ENCODE results near the gene CXCL1. TPM values are rescaled to one million over a fixed set of nuclear protein-coding genes. Genes with fewer than 3 reads are reported as not detected.

CXCL1 gene
- total and polyA plus RNA-seq, 2 experiments from 2014 or later: 9.6 to 28.8 TPM

GRCh38 chr4:73852771-73853170 is 16.4 kb upstream of the CXCL1 start:
- no peaks in the 10 kb centered on the region for H3K9me2 ChIP-seq (replicated peaks; ENCODE audit: insufficient read depth)
- no peak for DNase-seq (ENCODE audit: low spot score)
- H3K27me3 ChIP-seq: peaks cover 27% of the 10 kb centered on the region
- H2AFZ ChIP-seq: no peak overlapping the region
- no peaks in the 10 kb centered on the region for H3K36me3 ChIP-seq (replicated peaks; ENCODE audit: insufficient read depth, low read depth)
- no peaks in the 10 kb centered on the region for H4K20me1 ChIP-seq (ENCODE audit: insufficient read depth, poor library complexity, severe bottlenecking)
- no peaks in the 10 kb centered on the region for H3K9me3 ChIP-seq (ENCODE audit: low read depth)
- H3K4me2 ChIP-seq: no peak overlapping the region
- no peaks in the 10 kb centered on the region for H3K79me2 ChIP-seq
- TF ChIP-seq EZH2 (IDR thresholded peaks at IDR 0.05; ENCODE audit: borderline replicate concordance): no peak
- TF ChIP-seq EZH2phosphoT487 (IDR thresholded peaks at IDR 0.05; ENCODE audit: low read depth, severe bottlenecking, unreplicated experiment): no peak
- no peak for TF ChIP-seq CTCF (IDR thresholded peaks at IDR 0.05; ENCODE audit: poor library complexity)
- H3K4me1 ChIP-seq (ENCODE audit: insufficient read depth): no peaks in the 10 kb centered on the region
- no peak overlapping the region for H3K27ac ChIP-seq
- H3K4me3 ChIP-seq: no peak overlapping the region

- TF ChIP-seq EZH2 (IDR thresholded peaks at IDR 0.05; ENCODE audit: borderline replicate concordance) (no peak), EZH2phosphoT487 (IDR thresholded peaks at IDR 0.05; ENCODE audit: low read depth, severe bottlenecking, unreplicated experiment) (no peak), CTCF (IDR thresholded peaks at IDR 0.05; ENCODE audit: poor library complexity) (peak; percentile 14)
- no peaks in the 10 kb centered on the region for H4K20me1 ChIP-seq (ENCODE audit: insufficient read depth, poor library complexity, severe bottlenecking)
- DNase-seq (ENCODE audit: low spot score): peak; percentile 26
- no peak within 1 kb of the TSS for H3K27ac ChIP-seq
- H3K4me1 ChIP-seq (ENCODE audit: insufficient read depth): no peaks in the 10 kb centered on the region
- 32% methylated on average over 22 of the region's 22 CpGs for WGBS (ENCODE audit: low lambda C conversion rate, missing lambda C conversion rate)
- peak within 1 kb of the TSS; percentile 49 for H2AFZ ChIP-seq
- no peaks in the 10 kb centered on the region for H3K9me3 ChIP-seq (ENCODE audit: low read depth)
- no peaks in the 10 kb centered on the region for H3K79me2 ChIP-seq
- no peaks in the 10 kb centered on the region for H3K9me2 ChIP-seq (replicated peaks; ENCODE audit: insufficient read depth)
- H3K36me3 ChIP-seq (replicated peaks; ENCODE audit: insufficient read depth, low read depth): no peaks in the 10 kb centered on the region
- peak within 1 kb of the TSS; percentile 72 for H3K4me2 ChIP-seq
- no peak within 1 kb of the TSS for H3K4me3 ChIP-seq
- peaks cover 27% of the 10 kb centered on the region for H3K27me3 ChIP-seq
Measured at GRCh38 chr4:73853246-73853704, 15.9 kb upstream of the CXCL1 start, which contains the start of gene PF4V1. PF4V1 (plus strand) TSS chr4:73853296; CDS start chr4:73853363, 67 bp downstream.

GRCh38 chr4:73853718-73854473 is 15.3 kb upstream of the CXCL1 start:
- Histone ChIP-seq H3K9me2 (replicated peaks; ENCODE audit: insufficient read depth) (no peaks in the 10 kb centered on the region), H3K4me1 (ENCODE audit: insufficient read depth) (no peaks in the 10 kb centered on the region), H3K4me2 (peak overlapping the region; percentile 72), H3K27ac (no peak overlapping the region), H2AFZ (no peak overlapping the region), H3K79me2 (no peaks in the 10 kb centered on the region), H3K4me3 (no peak overlapping the region), H3K9me3 (ENCODE audit: low read depth) (no peaks in the 10 kb centered on the region), H3K36me3 (replicated peaks; ENCODE audit: insufficient read depth, low read depth) (no peaks in the 10 kb centered on the region), H3K27me3 (peaks cover 27% of the 10 kb centered on the region), H4K20me1 (ENCODE audit: insufficient read depth, poor library complexity, severe bottlenecking) (no peaks in the 10 kb centered on the region)
- DNase-seq (ENCODE audit: low spot score): no peak
- TF ChIP-seq EZH2phosphoT487 (IDR thresholded peaks at IDR 0.05; ENCODE audit: low read depth, severe bottlenecking, unreplicated experiment): no peak
- TF ChIP-seq CTCF (IDR thresholded peaks at IDR 0.05; ENCODE audit: poor library complexity): no peak
- TF ChIP-seq EZH2 (IDR thresholded peaks at IDR 0.05; ENCODE audit: borderline replicate concordance): no peak
- WGBS (ENCODE audit: low lambda C conversion rate, missing lambda C conversion rate): 52% methylated on average over 7 of the region's 8 CpGs

Measured in hepatocyte (in vitro differentiated cells).